ENCODE data around the gene BCKDHB. TPM values are rescaled to one million over a fixed set of nuclear protein-coding genes. Genes with fewer than 3 reads are reported as not detected.

Gene BCKDHB
- total RNA-seq, 1 donor from 2014 or later: 28.4 TPM

Other genes starting within 250 kb of the BCKDHB start
- 0.13 TPM for gene ELOVL4, start 159.1 kb upstream of the BCKDHB start, total RNA-seq
- 0.32 TPM for gene TTK, start 102.0 kb upstream of the BCKDHB start, total RNA-seq

Data from Right ventricle myocardium superior (tissue), 1 donor.